ENCODE results near the gene NR6A1.
"Not testable (repeated sequence)": the region's sequence is repeated elsewhere in the genome, so short reads cannot be mapped to it uniquely, and the experiment has no call there.

NR6A1 gene

GRCh38 chr9:124776954-124777648 lies 6.0 kb upstream of the NR6A1 start, which contains the start of gene OLFML2A:
OLFML2A (plus strand) TSS chr9:124777133; CDS start chr9:124777271, 138 bp downstream.
- peak; percentile 38 for DNase-seq (ENCODE audit: low read depth, low spot score)
- in situ Hi-C loops (cut with HindIII; ENCODE audit: low sequenced_read_pairs) = no loop called here
- H3K4me3 ChIP-seq (ENCODE audit: low read depth, low read length) = peak within 1 kb of the TSS; percentile 58
- peak; percentile 39 for TF ChIP-seq CTCF (IDR thresholded peaks at IDR 0.05; ENCODE audit: low read depth, low read length)

GRCh38 chr9:124776618-124776953 lies 5.5 kb upstream of the NR6A1 start:
- no peak for DNase-seq (ENCODE audit: low read depth, low spot score)
- H3K4me3 ChIP-seq (ENCODE audit: low read depth, low read length) = peak overlapping the region; percentile 58
- in situ Hi-C loops (cut with HindIII; ENCODE audit: low sequenced_read_pairs) = no loop called here
- no peak for TF ChIP-seq CTCF (IDR thresholded peaks at IDR 0.05; ENCODE audit: low read depth, low read length)

- no peak overlapping the region for H3K4me3 ChIP-seq (ENCODE audit: low read depth, low read length)
- peak; percentile 82 for DNase-seq (ENCODE audit: low read depth, low spot score)
- in situ Hi-C loops (cut with HindIII; ENCODE audit: low sequenced_read_pairs) = no loop called here
- peak; percentile 80 for TF ChIP-seq CTCF (IDR thresholded peaks at IDR 0.05; ENCODE audit: low read depth, low read length)
These were observed 3.2 kb upstream of the NR6A1 start for GRCh38 chr9:124774129-124774978.

- TF ChIP-seq CTCF (IDR thresholded peaks at IDR 0.05; ENCODE audit: low read depth, low read length) = no peak
- H3K4me3 ChIP-seq (ENCODE audit: low read depth, low read length) = no peak overlapping the region
- no peak for DNase-seq (ENCODE audit: low read depth, low spot score)
- in situ Hi-C loops (cut with HindIII; ENCODE audit: low sequenced_read_pairs) = no loop called here
These were observed 2.5 kb upstream of the NR6A1 start for GRCh38 chr9:124773473-124774128.

GRCh38 chr9:124772877-124773276 lies 1.8 kb upstream of the NR6A1 start:
- in situ Hi-C loops (cut with HindIII; ENCODE audit: low sequenced_read_pairs); H3K4me3 ChIP-seq (ENCODE audit: low read depth, low read length); DNase-seq (ENCODE audit: low read depth, low spot score): not testable (repeated sequence)

- in situ Hi-C loops (cut with HindIII; ENCODE audit: low sequenced_read_pairs) = no loop called here
- H3K4me3 ChIP-seq (ENCODE audit: low read depth, low read length) = peak overlapping the region; percentile 66
- peak; percentile 87 for TF ChIP-seq CTCF (IDR thresholded peaks at IDR 0.05; ENCODE audit: low read depth, low read length)
- DNase-seq (ENCODE audit: low read depth, low spot score) = peak; percentile 83
These were observed 962 bp upstream of the NR6A1 start for GRCh38 chr9:124771867-124772679.
